HEK293 (cell line): ENCODE measurements around the gene RIPK4.

Source experiments
- CTCF ChIA-PET: fragments of 350-600 bp; formaldehyde crosslinking; extraction: SDS; loops from one replicate; lab custom pipeline; 2021; ENCODE audit warnings: antibody characterized with exemption; lab: Yijun Ruan, JAX
- POLR2A ChIA-PET: fragments of 300-600 bp; formaldehyde crosslinking; extraction: SDS; loops from one replicate; lab custom pipeline; 2020; ENCODE audit warnings: antibody characterized with exemption, inconsistent platforms; lab: Yijun Ruan, JAX
- H3K27ac ChIP-seq: fragments of 200-500 bp; sonication (Bioruptor generic); 2 replicates; pipeline ENCODE4 v1.5.1; 2014; ENCODE audit warnings: low read depth, low read length, control low read depth, inconsistent platforms; ENCODE audit errors: extremely low read depth
- H3K36me3 ChIP-seq, 2 experiments: fragments of 200-500 bp in 1 of 2; sonication (Bioruptor generic) in 1 of 2; 1 replicate in 1 of 2; 2 replicates in 1 of 2; pipeline ENCODE4 v1.5.1; 2014 to 2017; ENCODE audit warnings: inconsistent platforms in 2 of 2, low read length in 2 of 2; ENCODE audit not compliant: control insufficient read depth in 2 of 2, insufficient read depth in 1 of 2
- H3K4me1 ChIP-seq: fragments of 200-500 bp; sonication (Bioruptor generic); 2 replicates; pipeline ENCODE4 v1.5.1; 2014; ENCODE audit warnings: mild to moderate bottlenecking, low read length, inconsistent platforms; ENCODE audit not compliant: control insufficient read depth, insufficient read depth
- H3K4me3 ChIP-seq: 2 replicates; pipeline ENCODE4 v1.5.1; 2011; ENCODE audit warnings: low read depth, mild to moderate bottlenecking, control low read depth, low read length, moderate library complexity
- H3K9me3 ChIP-seq: fragments of 200-500 bp; sonication (Bioruptor generic); 2 replicates; pipeline ENCODE4 v1.5.1; 2014; ENCODE audit warnings: low read depth, low read length, inconsistent platforms; ENCODE audit not compliant: control insufficient read depth, insufficient read depth
- BCL6B ChIP-seq: fragments of 450-650 bp; formaldehyde crosslinking; IDR thresholded peaks from 2 replicates; pipeline ENCODE4 v1.5.1; 2017; ENCODE audit warnings: missing biosample characterization, missing genetic modification characterization
- GLIS1 ChIP-seq: fragments of 450-650 bp; formaldehyde crosslinking; IDR thresholded peaks from 2 replicates; pipeline ENCODE4 v1.5.1; 2016; ENCODE audit warnings: missing biosample characterization, missing genetic modification characterization
- GLIS2 ChIP-seq: fragments of 450-650 bp; formaldehyde crosslinking; IDR thresholded peaks from 2 replicates; pipeline ENCODE4 v1.5.1; 2016; ENCODE audit warnings: missing biosample characterization, missing genetic modification characterization
- HOXC10 ChIP-seq: sonication (generic); formaldehyde crosslinking; IDR thresholded peaks from 2 replicates; pipeline ENCODE4 v1.8.1; 2023; ENCODE audit warnings: mild to moderate bottlenecking, missing genetic modification reagents
- OSR2 ChIP-seq: fragments of 450-650 bp; formaldehyde crosslinking; IDR thresholded peaks from 2 replicates; pipeline ENCODE4 v1.5.1; 2016; ENCODE audit warnings: missing biosample characterization, missing genetic modification characterization
- PATZ1 ChIP-seq: fragments of 450-650 bp; formaldehyde crosslinking; IDR thresholded peaks from 2 replicates; pipeline ENCODE4 v1.5.1; 2016; ENCODE audit warnings: missing biosample characterization, missing genetic modification characterization
- SALL2 ChIP-seq: fragments of 450-650 bp; formaldehyde crosslinking; IDR thresholded peaks from 2 replicates; pipeline ENCODE4 v1.5.0; 2017; ENCODE audit warnings: missing biosample characterization, mild to moderate bottlenecking, missing genetic modification characterization, borderline replicate concordance
- SP3 ChIP-seq: fragments of 450-650 bp; formaldehyde crosslinking; IDR thresholded peaks from 2 replicates; pipeline ENCODE4 v1.5.1; 2016; ENCODE audit warnings: missing biosample characterization, missing genetic modification characterization
- TRIM28 ChIP-seq: IDR thresholded peaks from 2 replicates; pipeline ENCODE4 v1.6.1; 2011; ENCODE audit warnings: low read length, control low read depth, borderline replicate concordance
- ZBTB20 ChIP-seq: fragments of 450-650 bp; formaldehyde crosslinking; IDR thresholded peaks from 2 replicates; pipeline ENCODE4 v1.5.1; 2016; ENCODE audit warnings: missing biosample characterization, missing genetic modification characterization
- ZIC2 ChIP-seq: fragments of 450-650 bp; formaldehyde crosslinking; IDR thresholded peaks from 2 replicates; pipeline ENCODE4 v1.5.1; 2016; ENCODE audit warnings: missing biosample characterization, missing genetic modification characterization
- ZNF174 ChIP-seq: fragments of 450-650 bp; formaldehyde crosslinking; IDR thresholded peaks from 2 replicates; pipeline ENCODE4 v1.5.0; 2017; ENCODE audit warnings: missing biosample characterization, mild to moderate bottlenecking, missing genetic modification characterization
- ZNF18 ChIP-seq: fragments of 450-650 bp; formaldehyde crosslinking; IDR thresholded peaks from 2 replicates; pipeline ENCODE4 v1.5.1; 2016; ENCODE audit warnings: missing biosample characterization, missing genetic modification characterization
- ZNF394 ChIP-seq: fragments of 450-650 bp; formaldehyde crosslinking; IDR thresholded peaks from 2 replicates; pipeline ENCODE4 v1.5.1; 2016; ENCODE audit warnings: missing biosample characterization, missing genetic modification characterization, mild to moderate bottlenecking, moderate library complexity, borderline replicate concordance
- ZNF521 ChIP-seq: fragments of 450-650 bp; formaldehyde crosslinking; IDR thresholded peaks from 2 replicates; pipeline ENCODE4 v1.5.1; 2017; ENCODE audit warnings: missing biosample characterization, mild to moderate bottlenecking, missing genetic modification characterization
- ZNF561 ChIP-seq: fragments of 450-650 bp; IDR thresholded peaks from 2 replicates; pipeline ENCODE4 v1.5.1; 2018; ENCODE audit warnings: missing biosample characterization, missing genetic modification characterization, borderline replicate concordance
- ZNF670 ChIP-seq: fragments of 450-650 bp; formaldehyde crosslinking; IDR thresholded peaks from 2 replicates; pipeline ENCODE4 v1.5.1; 2016; ENCODE audit warnings: missing biosample characterization, missing genetic modification characterization, low read depth
- ZNF677 ChIP-seq: fragments of 450-650 bp; IDR thresholded peaks from 2 replicates; pipeline ENCODE4 v1.5.0; 2018; ENCODE audit warnings: missing biosample characterization, mild to moderate bottlenecking, missing genetic modification characterization, moderate library complexity
- ZNF76 ChIP-seq: fragments of 450-650 bp; formaldehyde crosslinking; IDR thresholded peaks from 2 replicates; pipeline ENCODE4; 2016; ENCODE audit warnings: low read depth, missing biosample characterization, missing genetic modification characterization, borderline replicate concordance
- ZSCAN16 ChIP-seq: fragments of 450-650 bp; formaldehyde crosslinking; IDR thresholded peaks from 2 replicates; pipeline ENCODE4 v1.5.1; 2016; ENCODE audit warnings: missing biosample characterization, missing genetic modification characterization
- TF ChIP-seq, protein P1 (sequence below): fragments of 450-650 bp; IDR thresholded peaks from 2 replicates; pipeline ENCODE4 v1.5.1; 2018; ENCODE audit warnings: missing biosample characterization, mild to moderate bottlenecking, missing genetic modification characterization
- TF ChIP-seq, protein P2 (sequence below): fragments of 450-650 bp; formaldehyde crosslinking; IDR thresholded peaks from 2 replicates; pipeline ENCODE4 v1.5.1; 2016; ENCODE audit warnings: missing biosample characterization, missing genetic modification characterization
- TF ChIP-seq, protein P3 (sequence below): fragments of 450-650 bp; formaldehyde crosslinking; IDR thresholded peaks from 2 replicates; pipeline ENCODE4 v1.5.1; 2016; ENCODE audit warnings: missing biosample characterization, missing genetic modification characterization

RIPK4 gene

GRCh38 chr21:41763996-41764395 is 2.9 kb downstream of the RIPK4 start:
- Histone ChIP-seq H3K9me3 (no peaks in the 10 kb centered on the region), H3K4me3 (no peak overlapping the region), H3K4me1 (peaks cover 49% of the 10 kb centered on the region), H3K36me3 (no peaks in the 10 kb centered on the region), H3K27ac (no peak overlapping the region)
- TF ChIP-seq GLIS2 (tag by site-specific recombination) (0 out of 2 replicates have a peak, but pooled peaks have one; percentile 14), HOXC10 (CRISPR knock-in tag) (no peak), GLIS1 (peak; percentile 33; the same call in 1 of the 2 replicates)
- ChIA-PET CTCF (interaction anchor here (1.0 to 1.8 kb wide), 3 partner anchors 14 to 381 kb away, joined by 3 to 5 read pairs (median 3); no protein-coding TSS in a partner anchor), POLR2A (interaction anchor here (0.6 kb wide), 1 partner anchor 595 kb away, joined by 4 read pairs; no protein-coding TSS in a partner anchor)

GRCh38 chr21:41763398-41763931 is 3.4 kb downstream of the RIPK4 start:
- CTCF ChIA-PET: interaction anchor here (1.0 to 2.9 kb wide), 5 partner anchors 15 to 382 kb away, joined by 3 to 13 read pairs (median 4); no protein-coding TSS in a partner anchor
- Histone ChIP-seq H3K36me3 (no peaks in the 10 kb centered on the region), H3K27ac (no peak overlapping the region), H3K4me1 (peaks cover 44% of the 10 kb centered on the region), H3K4me3 (no peak overlapping the region), H3K9me3 (no peaks in the 10 kb centered on the region)
- POLR2A ChIA-PET: interaction anchor here (0.6 to 1.0 kb wide), 2 partner anchors 13 to 594 kb away, joined by 3 to 4 read pairs; no protein-coding TSS in a partner anchor
- no peak for TF ChIP-seq TRIM28
- TF ChIP-seq PATZ1 (tag by site-specific recombination): 0 out of 2 replicates have a peak, but pooled peaks have one; percentile 25
- no peak for TF ChIP-seq ZNF677 (tag by site-specific recombination)
- TF ChIP-seq, protein P1, sequence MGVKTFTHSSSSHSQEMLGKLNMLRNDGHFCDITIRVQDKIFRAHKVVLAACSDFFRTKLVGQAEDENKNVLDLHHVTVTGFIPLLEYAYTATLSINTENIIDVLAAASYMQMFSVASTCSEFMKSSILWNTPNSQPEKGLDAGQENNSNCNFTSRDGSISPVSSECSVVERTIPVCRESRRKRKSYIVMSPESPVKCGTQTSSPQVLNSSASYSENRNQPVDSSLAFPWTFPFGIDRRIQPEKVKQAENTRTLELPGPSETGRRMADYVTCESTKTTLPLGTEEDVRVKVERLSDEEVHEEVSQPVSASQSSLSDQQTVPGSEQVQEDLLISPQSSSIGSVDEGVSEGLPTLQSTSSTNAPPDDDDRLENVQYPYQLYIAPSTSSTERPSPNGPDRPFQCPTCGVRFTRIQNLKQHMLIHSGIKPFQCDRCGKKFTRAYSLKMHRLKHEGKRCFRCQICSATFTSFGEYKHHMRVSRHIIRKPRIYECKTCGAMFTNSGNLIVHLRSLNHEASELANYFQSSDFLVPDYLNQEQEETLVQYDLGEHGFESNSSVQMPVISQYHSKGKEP: peak; percentile 50; the same call in 1 of the 2 replicates
- no peak for TF ChIP-seq ZSCAN16
- TF ChIP-seq ZIC2 (tag by site-specific recombination): peak; percentile 91
- TF ChIP-seq ZNF18: peak; percentile 37; the same call in 1 of the 2 replicates
- no peak for TF ChIP-seq ZNF521 (tag by site-specific recombination)
- no peak for TF ChIP-seq OSR2 (tag by site-specific recombination)
- TF ChIP-seq ZNF394 (tag by site-specific recombination): no peak; the same call in 1 of the 2 replicates
- TF ChIP-seq ZNF670 (tag by site-specific recombination): no peak
- peak; percentile 21; the same call in 1 of the 2 replicates for TF ChIP-seq ZNF76 (tag by site-specific recombination)
- no peak for TF ChIP-seq ZNF174 (tag by site-specific recombination)
- no peak for TF ChIP-seq SALL2 (tag by site-specific recombination)
- TF ChIP-seq ZBTB20 (tag by site-specific recombination): peak; percentile 30
- no peak for TF ChIP-seq BCL6B (tag by site-specific recombination)
- TF ChIP-seq, protein P2, sequence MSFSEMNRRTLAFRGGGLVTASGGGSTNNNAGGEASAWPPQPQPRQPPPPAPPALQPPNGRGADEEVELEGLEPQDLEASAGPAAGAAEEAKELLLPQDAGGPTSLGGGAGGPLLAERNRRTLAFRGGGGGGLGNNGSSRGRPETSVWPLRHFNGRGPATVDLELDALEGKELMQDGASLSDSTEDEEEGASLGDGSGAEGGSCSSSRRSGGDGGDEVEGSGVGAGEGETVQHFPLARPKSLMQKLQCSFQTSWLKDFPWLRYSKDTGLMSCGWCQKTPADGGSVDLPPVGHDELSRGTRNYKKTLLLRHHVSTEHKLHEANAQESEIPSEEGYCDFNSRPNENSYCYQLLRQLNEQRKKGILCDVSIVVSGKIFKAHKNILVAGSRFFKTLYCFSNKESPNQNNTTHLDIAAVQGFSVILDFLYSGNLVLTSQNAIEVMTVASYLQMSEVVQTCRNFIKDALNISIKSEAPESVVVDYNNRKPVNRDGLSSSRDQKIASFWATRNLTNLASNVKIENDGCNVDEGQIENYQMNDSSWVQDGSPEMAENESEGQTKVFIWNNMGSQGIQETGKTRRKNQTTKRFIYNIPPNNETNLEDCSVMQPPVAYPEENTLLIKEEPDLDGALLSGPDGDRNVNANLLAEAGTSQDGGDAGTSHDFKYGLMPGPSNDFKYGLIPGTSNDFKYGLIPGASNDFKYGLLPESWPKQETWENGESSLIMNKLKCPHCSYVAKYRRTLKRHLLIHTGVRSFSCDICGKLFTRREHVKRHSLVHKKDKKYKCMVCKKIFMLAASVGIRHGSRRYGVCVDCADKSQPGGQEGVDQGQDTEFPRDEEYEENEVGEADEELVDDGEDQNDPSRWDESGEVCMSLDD (tag by site-specific recombination): no peak
- no peak for TF ChIP-seq SP3 (tag by site-specific recombination)
- TF ChIP-seq ZNF561 (tag by site-specific recombination): 0 out of 2 replicates have a peak, but pooled peaks have one; percentile 23
- TF ChIP-seq, protein P3, sequence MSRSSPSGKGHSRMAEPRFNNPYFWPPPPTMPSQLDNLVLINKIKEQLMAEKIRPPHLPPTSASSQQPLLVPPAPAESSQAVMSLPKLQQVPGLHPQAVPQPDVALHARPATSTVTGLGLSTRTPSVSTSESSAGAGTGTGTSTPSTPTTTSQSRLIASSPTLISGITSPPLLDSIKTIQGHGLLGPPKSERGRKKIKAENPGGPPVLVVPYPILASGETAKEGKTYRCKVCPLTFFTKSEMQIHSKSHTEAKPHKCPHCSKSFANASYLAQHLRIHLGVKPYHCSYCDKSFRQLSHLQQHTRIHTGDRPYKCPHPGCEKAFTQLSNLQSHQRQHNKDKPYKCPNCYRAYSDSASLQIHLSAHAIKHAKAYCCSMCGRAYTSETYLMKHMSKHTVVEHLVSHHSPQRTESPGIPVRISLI (tag by site-specific recombination): no peak
